GM12878 (cell line): ENCODE data around the gene TMEM44. TPM values are rescaled to one million over a fixed set of nuclear protein-coding genes. Genes with fewer than 3 reads are reported as not detected.

Experiments
- ATAC-seq: fragments of 200-7000 bp; cut with Tn5 transposase; 3 replicates; pipeline ENCODE4 v1.9.1; 2020; ENCODE audit warnings: mild to moderate bottlenecking, moderate library complexity
- BruUV-seq: library from RNA; stranded (reverse); fragments of 400-500 nt; replicated peaks from 2 replicates; lab custom pipeline; 2021; lab: Mats Ljungman, UMichigan
- CTCF ChIA-PET: fragments of 300-600 bp; sonication (Branson Sonifier 250); formaldehyde crosslinking; extraction: SDS; loops from one replicate; lab custom pipeline; 2021; ENCODE audit warnings: inconsistent platforms; lab: Yijun Ruan, JAX
- POLR2A ChIA-PET: fragments of 350-600 bp; formaldehyde crosslinking; extraction: SDS; loops from one replicate; lab custom pipeline; 2021; ENCODE audit warnings: inconsistent platforms; lab: Charles Lee
- RAD21 ChIA-PET: fragments of 300-600 bp; sonication (Branson Sonifier 250); formaldehyde crosslinking; loops from one replicate; lab custom pipeline; 2023; ENCODE audit warnings: antibody characterized with exemption; ENCODE audit not compliant: unreplicated experiment; lab: Charles Lee
- SMC1A ChIA-PET: fragments of 300-600 bp; sonication (Branson Sonifier 250); formaldehyde crosslinking; loops from one replicate; lab custom pipeline; 2023; ENCODE audit not compliant: unreplicated experiment, uncharacterized antibody; lab: Charles Lee
- DNase-seq: peaks from one replicate; pipeline ENCODE4 v3.0.0-alpha.2; 2011; ENCODE audit warnings: low read depth, low spot score
- FAIRE-seq: peaks from 3 replicates; lab custom pipeline; 2011; peaks lifted over from hg19 to GRCh38; lab: Jason Lieb, UNC
- H2AFZ ChIP-seq: 2 replicates; pipeline ENCODE4 v1.6.0; 2011; ENCODE audit warnings: low read depth, low read length, control low read depth; ENCODE audit not compliant: control insufficient read depth
- H3K27ac ChIP-seq: 2 replicates; pipeline ENCODE4 v1.5.1; 2011; ENCODE audit warnings: control low read depth; ENCODE audit not compliant: control insufficient read depth, insufficient read depth
- H3K27me3 ChIP-seq, 2 experiments: replicated peaks in 1 of 2; 2 replicates each; pipeline versions ENCODE4 v1.6.0 to v1.6.1; 2011; ENCODE audit warnings: low read length in 1 of 2; ENCODE audit not compliant: control insufficient read depth in 2 of 2, insufficient read depth in 2 of 2
- H3K36me3 ChIP-seq, 2 experiments: 2 replicates each; pipeline ENCODE4 v1.5.1; 2011; ENCODE audit warnings: low read length in 1 of 2; ENCODE audit not compliant: control insufficient read depth in 2 of 2, insufficient read depth in 2 of 2
- H3K4me1 ChIP-seq: 2 replicates; pipeline ENCODE4 v1.6.1; 2011; ENCODE audit warnings: mild to moderate bottlenecking, low read length, moderate library complexity, mixed read lengths; ENCODE audit not compliant: control insufficient read depth, insufficient read depth
- H3K4me2 ChIP-seq: 2 replicates; pipeline ENCODE4 v1.6.0; 2011; ENCODE audit warnings: control low read depth; ENCODE audit not compliant: control insufficient read depth, insufficient read depth
- H3K4me3 ChIP-seq: fragments of 200-600 bp; sonication (generic); 2 replicates; pipeline ENCODE4 v1.5.1; 2016
- H3K79me2 ChIP-seq: 2 replicates; pipeline ENCODE4 v1.6.0; 2011; ENCODE audit warnings: low read length; ENCODE audit not compliant: control insufficient read depth, insufficient read depth
- H3K9ac ChIP-seq: 2 replicates; pipeline ENCODE4 v1.8.0; 2011; ENCODE audit warnings: low read length, control low read depth, mixed read lengths; ENCODE audit not compliant: control insufficient read depth, insufficient read depth
- H3K9me3 ChIP-seq: replicated peaks from 3 replicates; pipeline ENCODE4 v1.5.1; 2011; ENCODE audit warnings: mild to moderate bottlenecking, low read length; ENCODE audit not compliant: control insufficient read depth, insufficient read depth
- H4K20me1 ChIP-seq: 2 replicates; pipeline ENCODE4 v1.6.0; 2011; ENCODE audit not compliant: control insufficient read depth, insufficient read depth
- ASH2L ChIP-seq: fragments of 300-600, 200-600 bp; sonication (generic); IDR thresholded peaks from 2 replicates; pipeline ENCODE4 v1.6.1; 2017; ENCODE audit warnings: low read depth, mild to moderate bottlenecking, borderline replicate concordance
- MEF2A ChIP-seq: IDR thresholded peaks from 2 replicates; pipeline ENCODE4 v1.6.1; 2011; ENCODE audit warnings: low read depth, mild to moderate bottlenecking, low read length, moderate library complexity; ENCODE audit not compliant: insufficient read depth
- STAT3 ChIP-seq: IDR thresholded peaks from 2 replicates; pipeline ENCODE4 v1.6.1; 2011; ENCODE audit warnings: low read depth, low read length, improper control_type of control experiment
- WGBS: methylation state at CpG from one replicate; pipeline ENCODE4 v1.1.6; 2016; ENCODE audit warnings: low lambda C conversion rate; ENCODE audit not compliant: insufficient replicate concordance, insufficient coverage; ENCODE audit errors: missing lambda C conversion rate; 5-methylcytosine and 5-hydroxymethylcytosine counted together
- in situ Hi-C: fragments of 300-500 bp; cut with MboI; formaldehyde crosslinking; loops from 9 replicates; pipeline ENCODE4 v1.14.3; 2018; ENCODE audit warnings: mixed read lengths
- intact Hi-C: fragments of 100-400 bp; cut with micrococcal nuclease; formaldehyde crosslinking; loops from one replicate; pipeline ENCODE4 v1.14.2; 2022; ENCODE audit not compliant: unreplicated experiment
- polyA plus RNA-seq, 11 experiments: library from polyadenylated mRNA; depleted of rRNA in 4 of 11; unstranded in 6 of 11; stranded (reverse) in 5 of 11; fragments of >200 nt; fragmentation: Nextera tagmentation in 4 of 11; fragmentation: Illumina TruSeq in 1 of 11; extraction: Ambion mirVana in 4 of 11; extraction: Trizol in 1 of 11; gene quantifications; 1 replicate in 1 of 11; 2 replicates in 10 of 11; pipeline versions ENCODE4 v1.2.1 to v1.2.3, GENCODE V29; 2011 to 2016; ENCODE audit warnings: inconsistent platforms in 2 of 11, missing spikeins in 2 of 11, low read depth in 1 of 11
- total RNA-seq, 4 experiments: library from RNA; depleted of rRNA in 3 of 4; stranded (reverse); fragments of >200 nt in 3 of 4; fragmentation: Illumina TruSeq in 1 of 4; extraction: Trizol in 1 of 4; gene quantifications; 2 replicates each; pipeline versions ENCODE4 v1.2.1 to v1.2.3, GENCODE V29; 2013 to 2021
- TF ChIP-seq, protein P1 (sequence below): fragments of 450-650 bp; conservative IDR thresholded peaks from 2 replicates; pipeline ENCODE4 v1.6.1; 2017; ENCODE audit warnings: mild to moderate bottlenecking, moderate library complexity

The TMEM44 gene
- total and polyA plus RNA-seq, 10 of the 15 experiments (the other 5 are each of a cell fraction or from before 2014, with no cell fraction given): 0.57 to 8.3 (median 3.6) TPM

DNA sequence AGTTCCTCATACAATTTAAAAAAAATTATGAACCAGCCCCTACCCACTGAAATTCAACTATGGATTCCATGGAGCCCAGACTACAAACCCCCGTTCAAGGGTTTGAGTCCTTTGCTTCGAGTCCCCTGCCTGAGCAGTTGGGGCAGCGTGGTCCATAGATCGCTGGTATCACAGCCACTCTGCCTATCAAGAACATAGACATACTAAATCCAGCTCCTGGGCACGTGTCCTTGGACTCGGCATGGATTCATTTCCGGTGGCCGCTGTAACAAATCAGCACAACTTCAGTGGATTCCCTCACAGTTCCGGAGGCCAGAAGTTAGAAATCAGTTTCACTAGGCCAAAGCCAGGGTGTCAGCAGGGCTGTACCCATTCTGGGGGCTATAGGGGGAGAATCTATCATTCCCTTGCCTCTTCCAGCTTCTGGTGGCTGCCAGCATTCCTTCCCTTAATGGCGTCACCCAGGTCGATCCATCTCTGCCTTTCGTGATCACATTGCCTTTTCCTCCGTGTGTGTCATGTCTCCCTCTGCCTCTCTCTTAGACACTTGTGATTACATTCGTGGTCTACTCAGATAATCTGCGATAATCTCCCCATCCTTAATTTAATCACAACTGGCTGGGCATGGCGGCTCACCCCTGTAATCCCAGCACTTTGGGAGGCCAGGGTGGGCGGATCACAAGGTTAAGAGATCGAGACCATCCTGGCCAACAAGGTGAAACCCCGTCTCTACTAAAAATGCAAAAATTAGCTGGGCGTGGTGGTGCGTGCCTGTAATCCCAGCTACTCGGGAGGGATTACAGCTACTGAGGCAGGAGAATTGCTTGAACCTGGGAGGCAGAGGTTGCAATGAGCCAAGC, 4.6 kb upstream of the TMEM44 start:
- no TSS peak for BruUV-seq
- CTCF ChIA-PET: interaction anchor here (0.6 to 2.2 kb wide), 2 partner anchors 34 to 266 kb away, joined by 3 to 9 read pairs; partner anchors contain the start of gene LSG1

More for the DNA sequence above, 4.6 kb upstream of the TMEM44 start:
- no peak for DNase-seq
- no peaks in the 10 kb centered on the region for H4K20me1 ChIP-seq
- TF ChIP-seq ASH2L: no peak
- no peak for TF ChIP-seq STAT3
- TF ChIP-seq, protein P1, sequence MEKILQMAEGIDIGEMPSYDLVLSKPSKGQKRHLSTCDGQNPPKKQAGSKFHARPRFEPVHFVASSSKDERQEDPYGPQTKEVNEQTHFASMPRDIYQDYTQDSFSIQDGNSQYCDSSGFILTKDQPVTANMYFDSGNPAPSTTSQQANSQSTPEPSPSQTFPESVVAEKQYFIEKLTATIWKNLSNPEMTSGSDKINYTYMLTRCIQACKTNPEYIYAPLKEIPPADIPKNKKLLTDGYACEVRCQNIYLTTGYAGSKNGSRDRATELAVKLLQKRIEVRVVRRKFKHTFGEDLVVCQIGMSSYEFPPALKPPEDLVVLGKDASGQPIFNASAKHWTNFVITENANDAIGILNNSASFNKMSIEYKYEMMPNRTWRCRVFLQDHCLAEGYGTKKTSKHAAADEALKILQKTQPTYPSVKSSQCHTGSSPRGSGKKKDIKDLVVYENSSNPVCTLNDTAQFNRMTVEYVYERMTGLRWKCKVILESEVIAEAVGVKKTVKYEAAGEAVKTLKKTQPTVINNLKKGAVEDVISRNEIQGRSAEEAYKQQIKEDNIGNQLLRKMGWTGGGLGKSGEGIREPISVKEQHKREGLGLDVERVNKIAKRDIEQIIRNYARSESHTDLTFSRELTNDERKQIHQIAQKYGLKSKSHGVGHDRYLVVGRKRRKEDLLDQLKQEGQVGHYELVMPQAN: no peak
- no peak for TF ChIP-seq MEF2A
- in situ Hi-C loops (no loop called here), intact Hi-C loops (no loop called here)
- H3K4me1 ChIP-seq: no peaks in the 10 kb centered on the region; the same call in 1 of the 2 replicates
- peaks cover 6 to 10% of the 10 kb centered on the region in 2 experiments for H3K36me3 ChIP-seq
- no peak overlapping the region for H3K4me3 ChIP-seq
- no peak for FAIRE-seq
- no peak overlapping the region for H3K4me2 ChIP-seq
- SMC1A ChIA-PET: no interaction called here
- POLR2A ChIA-PET: interaction anchor here (0.6 kb wide), 1 partner anchor 59 kb away, joined by 8 read pairs; no protein-coding TSS in a partner anchor
- no peak overlapping the region for H3K27ac ChIP-seq
- RAD21 ChIA-PET: no interaction called here
- H3K79me2 ChIP-seq: no peaks in the 10 kb centered on the region
- H3K27me3 ChIP-seq: no peaks in the 10 kb centered on the region
- WGBS: 89% methylated on average over 22 of the region's 22 CpGs
- no peaks in the 10 kb centered on the region for H3K9me3 ChIP-seq
- no peak overlapping the region for H3K9ac ChIP-seq
- no peak overlapping the region for H2AFZ ChIP-seq
- no peak for ATAC-seq
